ENCODE measurements around the gene ADI1. TPM values are rescaled to one million over a fixed set of nuclear protein-coding genes. Genes with fewer than 3 reads are reported as not detected.

Gene ADI1
- total RNA-seq, result 33.7 and 36.2 TPM in 2 replicates

- Mint-ChIP-seq H3K4me1 (peaks cover 27% of the 10 kb centered on the region), H3K27ac (peak within 1 kb of the TSS; percentile 82), H3K9me3 (peaks cover 6% of the 10 kb centered on the region), H3K4me3 (peak within 1 kb of the TSS; percentile 86), H3K27me3 (no peaks in the 10 kb centered on the region), H3K36me3 (ENCODE audit: low read depth) (peaks cover 21% of the 10 kb centered on the region)
- DNase-seq, result peak; percentile 95
- intact Hi-C loops (cut with micrococcal nuclease), result loop anchor here (1.0 to 2.0 kb wide), 5 partner anchors 17 to 297 kb away; partner anchors contain the start of genes EIPR1 and RNASEH1
Measured at GRCh38 chr2:3519255-3520205, at the start of gene ADI1. TSS of gene ADI1 (minus strand) at chr2:3519531. CDS start at chr2:3519487, 44 bp downstream.

- DNase-seq, result no peak
- no peaks in the 10 kb centered on the region for H3K9me3 Mint-ChIP-seq
- intact Hi-C loops (cut with micrococcal nuclease), result no loop called here
- H3K36me3 Mint-ChIP-seq (ENCODE audit: low read depth), result peaks cover 4% of the 10 kb centered on the region
- no peak overlapping the region for H3K27ac Mint-ChIP-seq
- peaks cover 7% of the 10 kb centered on the region for H3K4me1 Mint-ChIP-seq
- no peaks in the 10 kb centered on the region for H3K27me3 Mint-ChIP-seq
- no peak overlapping the region for H3K4me3 Mint-ChIP-seq
Measured at GRCh38 chr2:3566806-3567205, 47.5 kb upstream of the ADI1 start.

GRCh38 chr2:3565117-3565516, 45.8 kb upstream of the ADI1 start:
- no peak overlapping the region for H3K27ac Mint-ChIP-seq
- DNase-seq, result no peak
- peaks cover 9% of the 10 kb centered on the region for H3K4me1 Mint-ChIP-seq
- H3K4me3 Mint-ChIP-seq, result no peak overlapping the region
- no peaks in the 10 kb centered on the region for H3K27me3 Mint-ChIP-seq
- intact Hi-C loops (cut with micrococcal nuclease), result no loop called here
- peaks cover 10% of the 10 kb centered on the region for H3K36me3 Mint-ChIP-seq (ENCODE audit: low read depth)
- no peaks in the 10 kb centered on the region for H3K9me3 Mint-ChIP-seq

GRCh38 chr2:3563521-3563976, 44.2 kb upstream of the ADI1 start:
- intact Hi-C loops (cut with micrococcal nuclease), result no loop called here
- H3K36me3 Mint-ChIP-seq (ENCODE audit: low read depth), result peaks cover 13% of the 10 kb centered on the region

GRCh38 chr2:3558205-3559014, 39.1 kb upstream of the ADI1 start, which contains the start of gene RNASEH1:
TSS of gene RNASEH1 (minus strand) at chr2:3558333. CDS start at chr2:3558260, 73 bp downstream.
- Mint-ChIP-seq H3K9me3 (no peaks in the 10 kb centered on the region), H3K27me3 (no peaks in the 10 kb centered on the region), H3K27ac (peak within 1 kb of the TSS; percentile 90), H3K36me3 (ENCODE audit: low read depth) (peaks cover 59% of the 10 kb centered on the region), H3K4me1 (peaks cover 26% of the 10 kb centered on the region), H3K4me3 (peak within 1 kb of the TSS; percentile 89)
- peak; percentile 100 for DNase-seq
- intact Hi-C loops (cut with micrococcal nuclease), result loop anchor here (1.0 to 2.0 kb wide), 5 partner anchors 17 to 181 kb away; partner anchors contain the start of genes ADI1, EIPR1 and RPS7

More at GRCh38 chr2:3563521-3563976, 44.2 kb upstream of the ADI1 start:
- no peaks in the 10 kb centered on the region for H3K9me3 Mint-ChIP-seq
- H3K27ac Mint-ChIP-seq, result no peak overlapping the region
- no peak for DNase-seq
- H3K27me3 Mint-ChIP-seq, result no peaks in the 10 kb centered on the region
- no peak overlapping the region for H3K4me3 Mint-ChIP-seq
- peaks cover 11% of the 10 kb centered on the region for H3K4me1 Mint-ChIP-seq

GRCh38 chr2:3557639-3558204, 38.4 kb upstream of the ADI1 start:
- Mint-ChIP-seq H3K9me3 (no peaks in the 10 kb centered on the region), H3K4me1 (peaks cover 22% of the 10 kb centered on the region), H3K27me3 (no peaks in the 10 kb centered on the region), H3K36me3 (ENCODE audit: low read depth) (peaks cover 58% of the 10 kb centered on the region), H3K27ac (peak overlapping the region; percentile 90), H3K4me3 (peak overlapping the region; percentile 89)
- intact Hi-C loops (cut with micrococcal nuclease), result loop anchor here (1.0 to 2.0 kb wide), 5 partner anchors 18 to 180 kb away; partner anchors contain the start of genes ADI1, EIPR1 and RPS7
- no peak for DNase-seq

- no peak for DNase-seq
- H3K4me1 Mint-ChIP-seq, result peaks cover 14% of the 10 kb centered on the region
- intact Hi-C loops (cut with micrococcal nuclease), result no loop called here
- H3K4me3 Mint-ChIP-seq, result no peak overlapping the region
- H3K27me3 Mint-ChIP-seq, result no peaks in the 10 kb centered on the region
- H3K36me3 Mint-ChIP-seq (ENCODE audit: low read depth), result peaks cover 77% of the 10 kb centered on the region
- H3K27ac Mint-ChIP-seq, result no peak overlapping the region
- H3K9me3 Mint-ChIP-seq, result no peaks in the 10 kb centered on the region
Measured at GRCh38 chr2:3553946-3554345, 34.6 kb upstream of the ADI1 start.

- no peaks in the 10 kb centered on the region for H3K9me3 Mint-ChIP-seq
- no peak overlapping the region for H3K4me3 Mint-ChIP-seq
- intact Hi-C loops (cut with micrococcal nuclease), result no loop called here
- no peak overlapping the region for H3K27ac Mint-ChIP-seq
- H3K4me1 Mint-ChIP-seq, result peaks cover 2% of the 10 kb centered on the region
- no peaks in the 10 kb centered on the region for H3K27me3 Mint-ChIP-seq
- peaks cover 66% of the 10 kb centered on the region for H3K36me3 Mint-ChIP-seq (ENCODE audit: low read depth)
- no peak for DNase-seq
Measured at GRCh38 chr2:3547915-3548314, 28.6 kb upstream of the ADI1 start.

- intact Hi-C loops (cut with micrococcal nuclease), result no loop called here
- no peaks in the 10 kb centered on the region for H3K27me3 Mint-ChIP-seq
- H3K36me3 Mint-ChIP-seq (ENCODE audit: low read depth), result peaks cover 65% of the 10 kb centered on the region
- peaks cover 2% of the 10 kb centered on the region for H3K4me1 Mint-ChIP-seq
- H3K9me3 Mint-ChIP-seq, result no peaks in the 10 kb centered on the region
- no peak overlapping the region for H3K4me3 Mint-ChIP-seq
- DNase-seq, result no peak
- no peak overlapping the region for H3K27ac Mint-ChIP-seq
Measured at GRCh38 chr2:3545788-3546478, 26.6 kb upstream of the ADI1 start.

- no peak overlapping the region for H3K27ac Mint-ChIP-seq
- peaks cover 42% of the 10 kb centered on the region for H3K36me3 Mint-ChIP-seq (ENCODE audit: low read depth)
- H3K27me3 Mint-ChIP-seq, result no peaks in the 10 kb centered on the region
Measured at GRCh38 chr2:3543023-3543683, 23.8 kb upstream of the ADI1 start.

GRCh38 chr2:3542107-3542506, 22.8 kb upstream of the ADI1 start:
- peaks cover 2% of the 10 kb centered on the region for H3K4me1 Mint-ChIP-seq
- H3K36me3 Mint-ChIP-seq (ENCODE audit: low read depth), result peaks cover 36% of the 10 kb centered on the region
- H3K27ac Mint-ChIP-seq, result no peak overlapping the region
- intact Hi-C loops (cut with micrococcal nuclease), result no loop called here
- DNase-seq, result no peak
- no peaks in the 10 kb centered on the region for H3K27me3 Mint-ChIP-seq
- H3K4me3 Mint-ChIP-seq, result no peak overlapping the region
- H3K9me3 Mint-ChIP-seq, result no peaks in the 10 kb centered on the region

More at GRCh38 chr2:3543023-3543683, 23.8 kb upstream of the ADI1 start:
- no peak overlapping the region for H3K4me3 Mint-ChIP-seq
- no peaks in the 10 kb centered on the region for H3K9me3 Mint-ChIP-seq
- no peak for DNase-seq
- peaks cover 2% of the 10 kb centered on the region for H3K4me1 Mint-ChIP-seq
- intact Hi-C loops (cut with micrococcal nuclease), result no loop called here

GRCh38 chr2:3539836-3540235, 20.5 kb upstream of the ADI1 start:
- intact Hi-C loops (cut with micrococcal nuclease), result no loop called here
- no peak for DNase-seq
- no peaks in the 10 kb centered on the region for H3K9me3 Mint-ChIP-seq
- no peak overlapping the region for H3K27ac Mint-ChIP-seq
- peaks cover 7% of the 10 kb centered on the region for H3K4me1 Mint-ChIP-seq
- H3K27me3 Mint-ChIP-seq, result no peaks in the 10 kb centered on the region
- H3K36me3 Mint-ChIP-seq (ENCODE audit: low read depth), result peaks cover 24% of the 10 kb centered on the region
- no peak overlapping the region for H3K4me3 Mint-ChIP-seq
